HG02870 (cell line): ENCODE measurements around the gene ACYP2.
"Not testable (repeated sequence)": the region's sequence is repeated elsewhere in the genome, so short reads cannot be mapped to it uniquely, and the experiment has no call there.

Source experiments
- ATAC-seq: cut with Tn5 transposase; IDR thresholded peaks from one replicate; pipeline ENCODE4 v1.9.1; 2021; ENCODE audit warnings: mild to moderate bottlenecking, moderate library complexity; ENCODE audit not compliant: unreplicated experiment

Gene ACYP2

DNA sequence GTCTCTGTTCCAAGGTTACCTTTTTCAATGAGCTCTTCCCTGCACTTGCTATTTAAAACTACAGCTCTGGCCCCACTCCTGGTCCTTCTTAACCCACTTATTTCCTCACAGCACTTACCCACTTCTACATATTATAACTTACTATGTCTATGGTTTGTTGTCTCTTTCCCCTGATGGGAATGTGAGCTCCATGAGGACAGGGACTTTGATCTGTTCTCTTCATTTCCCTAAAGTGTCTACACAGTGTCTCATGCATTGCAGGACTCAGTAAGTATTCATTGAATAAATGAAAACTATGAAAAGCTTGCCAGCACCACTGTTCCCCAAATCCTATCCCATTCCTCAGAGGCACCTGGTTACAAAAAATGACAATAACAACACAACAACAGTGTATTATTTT, 18.3 kb upstream of the ACYP2 start:
- ATAC-seq, result no peak

- ATAC-seq, result no peak
Measured at GRCh38 chr2:54099370-54099769, 16.0 kb upstream of the ACYP2 start.

- peak; percentile 74 for ATAC-seq
Measured at GRCh38 chr2:54099829-54100585, 15.4 kb upstream of the ACYP2 start.

GRCh38 chr2:54100772-54101171, 14.6 kb upstream of the ACYP2 start:
- no peak for ATAC-seq

GRCh38 chr2:54103454-54104314, 11.7 kb upstream of the ACYP2 start:
- ATAC-seq, result no peak

DNA sequence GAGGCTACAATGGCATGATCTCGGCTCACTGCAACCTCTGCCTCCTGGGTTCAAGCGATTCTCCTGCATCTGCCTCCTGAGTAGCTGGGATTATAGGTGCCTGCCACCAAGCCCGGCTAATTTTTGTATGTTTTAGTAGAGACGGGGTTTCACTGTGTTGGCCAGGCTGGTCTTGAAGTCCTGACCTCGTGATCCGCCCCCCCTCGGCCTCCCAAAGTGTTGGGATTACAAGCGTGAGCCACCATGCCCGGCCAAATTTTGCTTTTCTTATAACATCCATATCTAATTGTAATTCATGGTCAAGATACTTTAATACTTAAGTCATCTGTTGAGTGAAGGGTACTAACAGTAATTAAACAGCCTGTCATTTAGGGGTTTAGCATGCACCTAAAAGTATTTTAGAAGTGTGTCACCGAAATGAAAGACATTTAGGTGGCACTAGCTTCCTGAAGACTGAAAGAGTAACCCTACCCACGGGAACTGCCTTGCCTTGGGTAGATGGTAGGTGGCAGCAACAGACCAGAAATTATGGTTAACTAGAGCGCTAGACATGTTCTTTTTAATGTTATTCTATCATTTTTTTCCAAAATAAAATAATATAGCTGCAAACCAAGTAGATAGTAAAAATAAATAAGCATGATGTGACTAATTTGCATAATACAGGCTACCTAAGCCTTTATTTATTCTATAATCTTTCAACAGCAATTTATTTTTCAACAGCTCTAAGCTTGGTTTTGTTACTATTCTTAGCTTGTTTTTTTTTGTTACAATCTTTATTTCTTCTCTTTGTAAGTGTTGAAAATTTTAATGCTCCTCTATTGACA, 8.6 kb upstream of the ACYP2 start:
- peak; percentile 60 for ATAC-seq

GRCh38 chr2:54107455-54107764, 8.0 kb upstream of the ACYP2 start:
- no peak for ATAC-seq

DNA sequence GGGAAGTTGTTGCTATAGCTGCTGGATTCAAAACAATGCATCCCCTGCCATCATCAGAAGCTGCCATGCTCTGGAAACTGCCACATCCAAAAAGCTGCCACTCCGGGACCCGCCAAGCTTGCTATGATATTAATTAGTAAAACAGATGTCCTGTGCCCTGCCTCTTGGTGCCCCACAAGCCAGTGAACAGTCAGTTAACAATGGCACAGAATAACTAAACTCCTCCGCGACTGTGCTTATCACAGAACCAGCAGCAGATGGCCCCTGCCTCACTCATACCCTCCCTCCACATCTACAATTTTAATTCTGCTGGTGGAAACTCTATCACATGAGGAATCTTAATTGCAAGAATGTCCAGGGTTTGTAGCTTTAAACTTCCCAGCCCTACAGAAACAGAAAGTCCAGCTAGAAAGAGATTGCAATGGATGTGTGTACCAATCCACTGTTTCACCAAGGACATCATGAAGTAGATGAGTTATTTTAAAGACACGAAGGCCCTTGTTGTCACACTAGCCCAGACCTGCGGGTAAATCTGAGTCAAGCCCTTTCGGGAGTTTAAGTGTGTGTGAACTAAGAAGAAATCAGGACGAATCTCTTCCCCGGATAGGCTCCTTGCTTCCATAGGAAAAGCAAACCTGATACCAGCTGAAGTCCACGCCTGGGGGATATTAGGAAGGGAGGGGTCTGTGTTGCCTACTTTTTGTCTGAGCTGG, 7.4 kb upstream of the ACYP2 start:
- no peak for ATAC-seq

- ATAC-seq, result no peak
Measured at GRCh38 chr2:54109848-54110247, 5.6 kb upstream of the ACYP2 start.

- ATAC-seq, result not testable (repeated sequence)
Measured at GRCh38 chr2:54114479-54114878, 936 bp upstream of the ACYP2 start.

DNA sequence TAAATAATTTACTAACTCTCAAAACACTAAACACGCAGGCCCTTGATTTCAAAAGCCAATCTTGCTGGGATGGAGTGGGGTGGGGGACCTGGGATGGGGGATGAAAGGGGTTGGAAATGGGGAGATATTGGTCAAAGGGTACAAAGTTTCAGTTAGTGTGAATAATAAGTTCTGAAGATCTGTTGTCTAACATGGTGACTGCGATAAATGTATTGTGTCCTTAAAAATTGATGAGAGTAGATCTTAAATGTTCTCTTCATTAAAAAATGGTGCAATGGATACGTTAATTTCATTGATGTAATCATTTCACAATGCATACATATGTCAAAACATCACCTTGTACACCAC, 505 bp upstream of the ACYP2 start:
- ATAC-seq, result no peak

DNA sequence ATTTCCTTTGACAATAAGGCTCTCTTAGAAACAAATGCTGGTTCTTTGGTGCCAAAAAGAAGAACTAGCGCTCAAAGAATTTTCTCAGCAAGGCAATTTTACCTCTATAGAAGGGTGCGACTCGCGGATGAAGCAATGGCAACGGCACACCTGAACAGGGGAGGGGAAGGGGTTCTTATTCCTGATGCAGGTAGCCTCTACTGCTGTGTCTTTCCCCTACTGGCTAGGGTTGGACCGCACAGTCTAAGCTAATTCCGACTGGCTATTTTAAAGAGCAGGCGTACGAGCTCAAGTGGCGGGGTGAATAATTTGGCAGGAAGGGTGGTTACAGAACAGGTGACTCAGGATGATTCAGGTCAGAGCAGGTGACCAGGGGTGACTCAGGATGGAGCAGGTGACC, 1.2 kb downstream of the ACYP2 start:
- not testable (repeated sequence) for ATAC-seq

DNA sequence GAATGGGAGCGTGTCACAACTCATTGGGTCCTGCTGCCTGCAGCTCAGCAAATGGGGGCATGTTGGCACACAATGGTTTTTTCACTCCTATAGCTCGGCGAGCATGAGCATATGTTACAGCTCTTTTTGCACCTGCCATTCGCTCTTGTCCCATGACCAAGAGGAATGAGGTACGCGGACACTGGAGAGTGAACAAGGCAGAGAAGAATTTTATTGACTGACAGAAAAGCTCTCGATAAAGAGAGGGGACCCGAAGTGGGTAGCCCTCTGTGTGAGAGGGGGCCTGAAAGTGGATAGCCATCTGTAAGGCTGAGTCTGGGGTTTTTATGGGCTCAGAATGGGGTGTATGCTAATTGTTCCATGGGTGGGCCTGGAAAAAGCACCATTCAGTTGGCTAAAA, 5.5 kb downstream of the ACYP2 start:
- ATAC-seq, result no peak

GRCh38 chr2:54122171-54122935, 6.9 kb downstream of the ACYP2 start:
- ATAC-seq, result no peak

DNA sequence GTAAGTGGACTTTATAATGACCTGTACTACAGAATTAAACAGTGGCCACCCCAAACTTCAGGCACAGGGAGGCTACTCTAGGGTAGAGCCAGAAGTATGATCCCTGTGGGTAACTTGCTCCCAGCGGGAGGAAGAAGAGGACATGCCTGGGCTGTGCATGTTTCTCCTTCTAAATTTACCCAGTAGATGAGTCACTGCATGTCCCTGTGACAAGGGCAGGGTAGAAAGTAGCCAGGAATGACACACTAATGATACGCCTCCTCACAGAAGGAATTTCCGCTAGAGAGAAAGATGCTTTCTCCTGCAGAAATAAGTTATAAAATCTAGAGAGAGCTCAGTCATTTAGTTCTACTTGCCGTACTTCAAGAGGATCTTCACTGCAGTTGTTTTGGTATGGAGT, 7.5 kb downstream of the ACYP2 start:
- ATAC-seq, result no peak

GRCh38 chr2:54127174-54127573, 11.8 kb downstream of the ACYP2 start:
- ATAC-seq, result not testable (repeated sequence)

DNA sequence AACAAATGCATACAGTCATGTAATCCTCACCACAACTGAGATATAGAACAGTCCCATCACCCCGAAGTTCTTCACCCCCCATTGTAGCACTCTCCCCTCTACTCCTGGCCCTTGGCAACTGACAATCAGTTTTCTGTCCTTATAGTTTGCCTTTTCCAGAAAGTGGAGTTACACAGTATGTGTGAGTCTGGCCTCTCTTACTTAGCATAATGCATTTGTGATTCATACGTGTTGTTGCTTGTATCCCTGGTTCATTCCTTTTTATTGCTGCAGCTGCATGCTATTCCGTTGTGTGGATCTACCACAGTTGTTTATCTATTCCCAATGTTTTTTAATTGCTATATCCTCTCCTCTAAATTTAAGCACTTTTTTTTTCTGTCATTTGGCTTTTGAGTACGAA, 17.6 kb downstream of the ACYP2 start:
- no peak for ATAC-seq

DNA sequence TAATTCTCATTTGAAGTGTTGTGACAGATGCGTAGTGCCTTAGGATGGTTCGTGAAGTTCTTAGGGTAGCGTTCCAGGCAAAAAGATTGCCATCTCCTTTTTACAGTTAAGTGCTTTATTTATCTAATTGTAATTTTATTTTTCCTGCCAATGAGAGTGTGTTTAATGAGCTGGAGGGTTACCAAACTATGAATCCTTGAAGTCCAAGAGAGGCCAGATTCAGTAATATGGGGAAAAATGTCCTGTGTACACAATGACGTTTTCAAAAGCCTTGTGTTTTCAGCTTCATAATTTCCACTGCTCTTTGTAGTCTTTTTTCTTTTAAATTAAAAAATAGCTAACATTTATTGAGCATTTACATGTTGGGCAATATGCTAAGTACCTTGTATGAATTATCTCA, 23.8 kb downstream of the ACYP2 start:
- no peak for ATAC-seq

DNA sequence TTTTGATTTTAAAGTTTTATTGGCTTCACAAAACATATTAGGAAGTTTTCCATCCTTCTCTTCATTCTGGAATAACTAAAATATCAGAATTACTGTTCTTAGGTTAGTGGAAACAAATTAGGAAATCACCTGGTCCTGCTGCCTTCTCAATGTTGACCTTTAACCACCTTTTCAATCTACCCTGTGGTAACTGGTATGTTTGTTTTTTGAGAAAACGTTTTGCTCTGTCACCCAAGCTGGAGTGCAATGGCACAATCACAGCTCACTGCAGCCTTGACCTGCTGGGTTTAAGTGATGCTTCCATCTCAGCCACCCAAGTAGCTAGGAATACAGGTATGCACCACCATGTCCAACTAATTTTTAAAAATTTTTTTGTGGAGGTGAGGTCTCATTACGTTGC, 28.4 kb downstream of the ACYP2 start:
- no peak for ATAC-seq

- no peak for ATAC-seq
Measured at GRCh38 chr2:54148391-54148790, 33.0 kb downstream of the ACYP2 start.
